ENCODE measurements around the gene PEAK1. TPM values are rescaled to one million over a fixed set of nuclear protein-coding genes. Genes with fewer than 3 reads are reported as not detected.

The PEAK1 gene
- total RNA-seq, 2 donors from 2014 or later = 26.2 to 27.0 TPM

- ATAC-seq = no peak
Observed at GRCh38 chr15:77053709-77054108, 366.2 kb downstream of the PEAK1 start.

GRCh38 chr15:77052556-77052955 lies 367.3 kb downstream of the PEAK1 start:
- DNase-seq (ENCODE audit: low spot score in 2 of 2) (no peak), ATAC-seq (no peak)
- Mint-ChIP-seq H3K36me3 (no peaks in the 10 kb centered on the region), H3K9me3 (no peaks in the 10 kb centered on the region), H3K27ac (no peak overlapping the region)

More at GRCh38 chr15:77053709-77054108, 366.2 kb downstream of the PEAK1 start:
- no peak for DNase-seq (ENCODE audit: low spot score in 2 of 2)
- Mint-ChIP-seq H3K36me3 (no peaks in the 10 kb centered on the region), H3K9me3 (no peaks in the 10 kb centered on the region), H3K27ac (no peak overlapping the region)

Other genes starting within 250 kb of the PEAK1 start
- gene HMG20A, start 784 bp upstream of the PEAK1 start, total RNA-seq = 10 to 100 TPM; 24.8 to 55.4 TPM
- gene LINGO1, start 212.8 kb upstream of the PEAK1 start, total RNA-seq = not detected